HG03196 (cell line): ENCODE results near the gene BNIP3.
A peak's percentile ranks its signal among the peaks of the same experiment; 100 is the strongest.
"Not testable (repeated sequence)": the region's sequence is repeated elsewhere in the genome, so short reads cannot be mapped to it uniquely, and the experiment has no call there.

Experiments
- ATAC-seq: cut with Tn5 transposase; IDR thresholded peaks from one replicate; pipeline ENCODE4 v1.9.1; 2021; ENCODE audit not compliant: unreplicated experiment

BNIP3 gene

GRCh38 chr10:131930586-131931330 lies 51.0 kb downstream of the BNIP3 start:
- no peak for ATAC-seq

DNA sequence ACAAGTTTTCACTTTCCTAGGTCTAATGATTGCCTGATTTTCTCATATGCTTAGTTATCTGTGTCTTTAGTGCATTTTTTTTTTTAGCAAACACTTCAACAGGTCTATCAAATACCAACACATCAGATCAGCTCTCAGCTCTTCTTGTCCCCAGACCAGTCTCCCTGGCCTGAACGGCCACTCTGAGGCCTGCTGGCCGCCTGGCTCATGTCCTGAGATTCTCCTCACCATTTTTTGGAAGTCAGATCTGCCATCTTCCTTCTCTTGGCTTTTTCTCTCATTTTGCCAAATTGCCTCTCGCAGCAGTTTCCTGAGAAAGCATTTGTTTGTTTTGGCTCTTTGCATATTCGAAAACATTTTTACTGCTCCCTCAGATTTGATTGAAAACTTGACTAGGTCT lies 51.6 kb downstream of the BNIP3 start:
- ATAC-seq, result no peak

GRCh38 chr10:131929122-131929845 lies 52.4 kb downstream of the BNIP3 start:
- no peak for ATAC-seq

DNA sequence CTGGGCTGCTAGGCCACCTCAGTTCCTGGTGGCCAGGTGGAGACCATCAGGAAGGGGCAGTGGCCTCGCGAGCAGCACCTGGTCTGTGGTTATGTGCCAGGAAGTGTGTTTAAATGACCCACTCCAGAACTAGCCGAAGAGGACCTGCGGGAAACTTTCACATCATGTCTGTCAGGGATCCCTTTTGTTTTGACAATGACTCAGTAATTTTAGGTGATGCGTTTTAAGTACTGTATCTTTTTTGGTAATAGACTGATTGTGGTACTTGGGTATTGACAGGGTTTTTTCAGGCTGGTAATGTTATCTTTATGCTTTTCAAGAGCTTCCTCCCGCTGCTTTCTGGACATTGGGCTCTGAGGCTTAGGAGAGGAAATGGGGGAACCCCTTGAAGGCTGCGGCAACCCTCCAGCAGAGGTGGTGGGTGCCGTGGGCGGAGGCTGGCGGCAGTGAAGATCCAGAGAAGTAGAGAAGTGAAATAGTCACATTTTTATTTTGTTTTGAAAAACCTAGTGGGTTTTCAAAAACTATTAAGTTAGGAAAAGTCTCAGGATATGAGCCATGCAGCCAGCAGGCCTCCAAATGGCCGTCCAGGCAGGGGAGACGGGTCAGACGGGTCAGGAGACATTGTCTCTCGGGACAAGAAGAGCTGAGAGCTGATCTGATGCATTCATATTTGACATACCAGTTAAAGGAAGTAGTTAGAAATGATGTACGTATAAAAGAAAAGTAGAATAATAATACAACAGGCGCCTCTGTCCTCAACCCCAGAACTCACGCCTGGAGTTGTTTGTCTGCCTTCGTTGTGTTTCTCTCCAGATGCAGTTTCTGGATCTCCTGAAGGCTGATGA lies 53.3 kb downstream of the BNIP3 start:
- ATAC-seq, result peak; percentile 82

GRCh38 chr10:131926743-131927595 lies 54.8 kb downstream of the BNIP3 start:
- no peak for ATAC-seq

DNA sequence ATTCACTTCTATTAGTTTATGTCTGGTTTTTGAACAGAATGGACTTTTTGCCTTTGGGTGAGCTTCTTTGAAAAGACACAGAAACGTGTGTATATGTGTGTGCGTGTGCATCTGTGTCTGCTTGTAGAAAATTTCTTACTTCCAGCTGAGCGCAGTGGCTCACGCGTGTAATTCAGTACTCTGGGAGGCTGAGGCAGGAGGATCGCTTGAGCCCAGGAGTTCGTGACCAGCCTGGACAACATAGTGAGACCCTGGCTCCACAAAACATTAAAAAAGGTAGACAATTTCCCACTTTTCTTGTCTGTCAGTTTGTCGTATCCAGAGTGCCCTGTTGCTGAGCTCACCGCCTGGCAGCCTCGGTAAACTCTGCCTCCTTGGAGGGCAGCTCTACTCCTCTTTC lies 55.5 kb downstream of the BNIP3 start:
- ATAC-seq, result no peak

DNA sequence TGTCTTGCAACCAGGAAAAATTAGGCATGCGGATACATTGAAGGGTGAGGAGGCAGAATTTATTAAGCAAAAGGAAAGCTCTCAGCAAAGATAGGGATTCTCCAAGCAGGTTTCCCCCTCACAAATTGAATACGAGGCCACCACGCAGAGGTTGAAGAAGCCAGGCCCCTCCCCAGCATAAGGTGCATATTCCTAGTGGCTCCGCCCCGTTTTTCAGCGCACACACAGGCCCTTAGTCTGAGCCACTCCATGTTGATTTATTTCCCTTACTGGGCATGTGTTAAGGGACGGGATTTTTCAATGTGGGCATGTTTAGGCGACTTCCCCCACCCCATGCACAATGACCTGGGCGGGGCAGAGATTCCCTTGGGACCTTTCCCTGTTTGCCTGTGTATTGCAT lies 56.0 kb downstream of the BNIP3 start:
- ATAC-seq, result no peak

DNA sequence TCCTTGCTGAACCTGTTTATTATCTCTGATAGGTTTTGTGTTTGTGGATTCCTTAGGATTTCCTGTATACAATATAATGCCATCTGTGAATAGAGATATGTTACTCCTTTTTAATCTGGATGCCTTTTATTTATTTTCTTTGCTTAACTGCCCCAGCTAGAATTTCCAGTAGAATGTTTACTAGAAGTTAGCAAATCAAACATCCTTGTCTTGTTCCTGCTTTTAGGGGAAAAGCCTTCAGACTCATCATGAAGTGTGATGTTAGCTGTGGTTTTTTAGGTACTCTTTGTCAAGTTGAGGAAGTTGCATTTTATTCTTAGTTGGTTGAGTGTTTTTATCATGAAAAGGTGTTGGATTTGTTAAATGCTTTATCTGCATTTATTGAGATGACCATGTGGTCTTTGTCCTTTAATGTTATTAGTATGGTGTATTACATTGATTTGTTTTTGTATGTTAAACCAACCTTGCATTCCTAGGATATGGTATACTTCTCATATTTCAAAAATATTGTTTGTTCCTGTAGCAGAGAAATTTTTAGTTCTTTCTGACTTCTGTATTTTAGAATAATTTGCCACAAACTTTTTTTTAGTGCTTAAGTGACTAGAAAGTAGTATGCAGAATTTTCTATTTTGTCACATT lies 56.6 kb downstream of the BNIP3 start:
- no peak for ATAC-seq

- ATAC-seq, result no peak
Observed at GRCh38 chr10:131923038-131923756, 58.5 kb downstream of the BNIP3 start.

DNA sequence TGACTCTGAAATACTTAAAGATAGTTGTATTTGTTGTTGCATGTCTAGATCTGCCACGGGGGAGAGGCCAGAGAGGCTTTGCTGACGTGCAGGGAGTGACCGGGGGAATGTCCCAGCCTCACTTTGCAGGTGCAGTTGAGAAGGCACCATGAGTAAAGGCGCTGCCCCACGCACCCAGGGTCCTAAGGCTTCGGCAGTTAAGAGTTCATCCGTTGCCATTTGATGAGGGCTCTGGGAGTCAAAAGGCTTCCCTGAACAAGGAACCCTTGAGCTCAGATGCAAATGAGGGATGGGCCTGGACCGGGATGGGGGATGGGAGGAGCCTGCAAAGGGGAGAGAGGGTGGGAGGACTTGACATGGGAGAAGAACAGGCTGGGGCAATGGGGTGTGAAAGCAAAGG lies 60.5 kb downstream of the BNIP3 start:
- ATAC-seq, result no peak

DNA sequence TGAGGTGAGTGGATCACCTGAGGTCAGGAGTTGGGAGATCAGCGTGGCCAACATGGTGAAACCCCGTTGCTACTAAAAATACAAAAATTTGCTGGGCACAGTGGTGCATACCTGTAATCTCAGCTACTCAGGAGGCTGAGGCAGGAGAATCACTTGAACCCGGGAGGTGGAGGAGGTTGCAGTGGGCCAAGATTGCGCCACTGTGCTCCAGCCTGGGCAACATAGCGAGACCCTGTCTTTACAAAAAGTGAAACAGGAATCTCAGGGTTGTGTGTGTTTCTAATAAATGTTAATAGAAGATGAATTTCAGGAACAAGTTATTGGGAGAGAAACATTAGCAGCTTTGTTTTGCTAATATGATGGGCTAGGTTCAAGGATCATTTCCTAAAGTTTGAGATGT lies 61.0 kb downstream of the BNIP3 start:
- ATAC-seq, result no peak

GRCh38 chr10:131920151-131920550 lies 61.6 kb downstream of the BNIP3 start:
- ATAC-seq, result no peak

GRCh38 chr10:131919461-131919860 lies 62.3 kb downstream of the BNIP3 start:
- ATAC-seq, result not testable (repeated sequence)
